GOT3 (cell line): ENCODE data around the gene NOL4L.
"Not testable (repeated sequence)": the region's sequence is repeated elsewhere in the genome, so short reads cannot be mapped to it uniquely, and the experiment has no call there.

Experiments
- DNase-seq: peaks from one replicate; lab custom pipeline; 2025; ENCODE audit warnings: mixed read lengths; lab: John Stamatoyannopoulos, UW

The NOL4L gene

GRCh38 chr20:32596681-32597252 is 11.6 kb upstream of the NOL4L start:
- DNase-seq = no peak

GRCh38 chr20:32595143-32595542 is 10.0 kb upstream of the NOL4L start:
- DNase-seq = no peak

DNA sequence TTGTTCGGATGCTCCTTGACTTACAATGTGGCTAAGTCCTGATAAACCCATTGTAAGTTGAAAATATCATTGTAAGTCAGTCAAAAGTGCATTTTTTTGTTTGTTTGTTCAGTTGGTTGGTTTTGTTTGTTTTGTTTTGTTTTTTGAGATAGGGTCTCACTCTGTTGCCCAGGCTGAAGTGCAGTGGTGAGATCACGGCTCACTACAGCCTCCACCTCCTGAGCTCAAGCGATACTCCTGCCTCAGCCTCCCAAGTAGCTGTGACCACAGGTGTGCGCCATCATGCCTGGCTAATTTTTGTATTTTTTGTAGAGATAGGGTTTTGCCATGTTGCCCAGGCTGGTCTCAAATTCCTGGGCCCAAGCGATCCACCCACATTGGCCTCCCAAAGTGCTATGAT is 9.5 kb upstream of the NOL4L start:
- not testable (repeated sequence) for DNase-seq

DNA sequence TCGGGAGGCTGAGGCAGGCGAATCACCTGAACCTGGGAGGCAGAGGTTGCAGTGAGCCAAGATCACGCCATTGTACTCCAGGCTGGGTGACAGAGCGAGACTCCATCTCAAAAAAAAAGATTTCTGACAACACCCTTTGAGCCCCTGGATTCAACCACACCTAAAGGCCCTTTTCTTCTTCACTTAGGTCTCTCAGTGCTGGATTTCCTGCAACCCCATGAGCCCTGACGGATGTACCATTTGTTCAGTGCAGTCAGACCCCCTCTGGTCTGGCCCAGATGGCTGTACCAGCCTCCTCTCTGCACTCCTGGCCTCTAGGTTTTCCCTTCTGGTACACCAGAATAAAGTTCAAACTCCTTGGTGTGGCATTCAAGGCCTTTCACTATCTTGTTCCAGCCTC is 9.1 kb upstream of the NOL4L start:
- DNase-seq = no peak

- DNase-seq = not testable (repeated sequence)
Observed at GRCh38 chr20:32592616-32593015, 7.5 kb upstream of the NOL4L start.

- no peak for DNase-seq
Observed at GRCh38 chr20:32592022-32592421, 6.9 kb upstream of the NOL4L start.

DNA sequence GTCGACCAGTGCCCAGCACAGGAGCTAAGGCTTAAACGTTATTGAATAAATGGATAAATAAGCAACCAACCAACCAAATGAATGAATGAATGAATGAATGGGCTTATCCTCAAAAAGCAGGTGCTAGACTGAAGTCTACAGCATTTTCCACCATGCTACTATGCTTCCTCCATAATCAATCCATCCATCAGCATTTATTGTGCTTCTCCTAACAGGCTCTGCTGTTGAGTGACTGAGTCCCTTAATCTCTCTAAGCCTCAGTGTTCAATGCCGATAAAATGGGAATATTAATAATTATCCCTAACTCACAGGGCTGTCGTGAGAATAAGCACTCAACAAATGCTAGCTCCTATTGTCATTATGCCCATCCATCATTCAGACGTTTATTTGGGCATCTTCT is 4.6 kb upstream of the NOL4L start:
- no peak for DNase-seq

DNA sequence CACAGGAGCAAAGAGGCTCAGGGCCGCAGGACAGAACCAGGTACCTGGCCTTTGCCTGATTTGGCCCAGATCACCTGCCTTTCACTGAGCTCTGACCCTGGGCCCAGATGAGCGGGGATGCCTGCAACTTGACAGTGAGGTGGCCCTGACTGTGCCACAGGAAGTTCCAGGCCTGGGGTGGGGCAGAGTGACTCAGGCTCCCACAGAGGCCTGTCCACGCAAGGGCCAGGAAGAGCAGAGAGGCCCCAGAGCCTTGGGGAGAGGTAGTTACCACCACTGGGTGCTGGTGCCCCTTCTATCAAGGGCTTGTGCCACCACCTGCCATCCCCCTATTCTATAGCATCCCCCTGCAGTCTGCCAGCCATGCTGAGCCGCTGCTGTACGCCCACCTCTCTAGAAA is 4.1 kb upstream of the NOL4L start:
- DNase-seq = no peak

DNA sequence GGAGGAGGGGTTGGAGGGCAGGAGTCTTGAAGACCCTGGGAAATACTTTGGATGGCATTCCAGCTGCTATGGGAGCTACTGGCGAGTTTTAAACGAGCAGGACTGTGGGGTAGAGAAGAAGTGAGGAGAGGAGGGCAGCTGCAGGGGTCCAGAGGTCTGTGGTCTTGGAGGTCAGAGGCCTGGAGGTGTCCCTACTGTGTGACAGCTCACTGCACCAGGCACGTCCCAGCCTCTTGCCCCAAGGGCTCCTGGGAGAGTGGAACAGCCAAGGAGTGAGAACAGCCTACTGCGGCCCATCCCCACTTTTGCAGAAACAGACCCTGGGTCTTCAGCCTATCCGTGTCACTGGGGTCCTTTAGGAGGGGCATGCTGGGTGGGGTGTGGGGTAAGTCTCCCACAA is 2.9 kb upstream of the NOL4L start:
- no peak for DNase-seq

- DNase-seq = no peak
Observed at GRCh38 chr20:32586291-32586690, 1.2 kb upstream of the NOL4L start.

DNA sequence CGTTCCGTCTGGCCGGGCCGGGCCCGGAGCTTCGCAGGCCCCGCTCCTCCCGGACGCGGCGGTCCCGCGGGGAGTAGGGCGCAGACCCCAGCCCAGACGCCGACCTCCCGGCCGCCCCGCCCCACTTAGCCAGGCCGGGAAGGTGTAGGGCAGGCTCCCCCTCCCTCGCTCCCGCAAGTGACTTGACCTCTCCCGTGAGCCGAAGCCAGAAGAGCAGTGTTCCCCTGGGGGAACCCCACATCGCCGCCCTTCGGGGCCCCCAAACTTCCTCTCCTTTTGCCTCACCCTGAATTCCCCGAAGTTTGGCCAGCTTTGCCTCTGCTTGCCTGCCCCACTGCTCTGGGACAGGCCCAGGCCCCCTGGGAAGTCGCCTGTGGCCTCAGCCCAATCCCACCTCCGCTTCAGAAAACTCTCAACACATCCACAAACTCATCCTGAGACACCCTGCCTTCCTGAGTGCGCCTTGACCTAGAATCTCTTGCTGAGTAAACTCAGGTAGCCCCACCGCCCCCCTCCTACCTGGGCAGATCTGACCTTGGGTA is 524 bp upstream of the NOL4L start:
- no peak for DNase-seq

DNA sequence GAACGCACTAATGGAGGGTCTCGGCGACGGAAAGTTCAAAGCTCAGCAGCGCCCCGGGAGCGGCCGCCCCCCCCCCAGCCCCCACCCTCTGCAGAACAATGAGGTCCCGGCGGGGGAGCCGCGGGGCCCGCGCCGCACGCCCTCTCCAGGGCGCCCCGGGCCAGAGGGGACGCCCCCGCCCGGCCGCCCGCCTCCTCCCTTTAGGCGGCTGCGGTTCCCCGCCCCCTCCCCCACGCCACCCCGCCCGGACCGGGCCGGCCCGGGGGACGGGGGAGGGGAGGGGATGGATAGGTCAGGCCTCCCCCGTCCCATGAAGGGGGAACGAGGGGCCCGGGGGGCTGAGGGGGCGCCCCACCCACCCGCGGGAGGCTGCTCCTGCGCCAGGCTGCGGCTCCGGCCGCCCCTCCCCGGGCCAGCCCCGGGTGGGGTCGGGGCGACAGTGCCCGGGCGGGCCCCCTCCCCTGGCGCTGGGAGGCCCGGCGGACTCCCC is 1.5 kb downstream of the NOL4L start:
- DNase-seq = no peak

- DNase-seq = no peak
Observed at GRCh38 chr20:32582659-32583580, 2.2 kb downstream of the NOL4L start.

DNA sequence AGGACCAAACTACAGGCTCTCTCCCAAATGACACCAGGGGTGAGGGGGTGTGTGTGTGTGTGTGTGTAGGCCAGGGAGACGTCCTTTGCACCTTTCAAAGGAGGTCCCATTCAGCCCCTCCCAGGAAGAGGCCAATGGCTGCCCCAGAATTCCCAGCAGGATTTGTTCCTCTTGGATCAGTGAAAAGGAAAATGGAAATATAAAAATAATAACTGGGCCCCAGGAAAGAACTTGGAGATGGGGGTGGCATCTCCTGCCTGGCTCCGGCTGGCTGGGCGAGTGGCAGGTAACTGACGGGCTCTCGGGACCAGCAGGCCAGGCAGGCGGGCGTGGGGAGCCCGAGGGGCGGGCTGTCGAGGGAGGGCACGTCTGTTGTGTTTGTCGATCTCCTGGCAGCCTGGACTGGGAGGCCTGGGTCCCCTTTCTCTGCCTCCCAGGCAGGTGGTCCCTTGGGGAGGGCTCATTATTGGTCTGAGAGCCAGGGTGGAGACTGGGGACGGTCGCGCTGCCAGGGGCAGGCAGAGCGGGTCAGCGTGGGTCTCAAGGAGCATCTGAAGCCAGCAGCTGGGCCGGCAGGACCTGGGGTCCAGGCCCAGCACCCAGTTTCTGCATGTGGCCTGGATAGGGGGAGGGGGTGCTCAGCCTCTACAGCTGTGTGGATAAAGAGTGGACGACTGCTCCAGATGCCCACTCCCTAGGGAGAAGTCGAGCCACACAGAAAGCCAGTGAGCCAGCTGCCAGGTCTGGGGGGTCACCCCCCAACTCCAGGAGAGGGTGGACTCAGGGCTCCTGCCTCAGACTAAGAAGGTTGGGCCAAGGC is 3.1 kb downstream of the NOL4L start:
- no peak for DNase-seq

- no peak for DNase-seq
Observed at GRCh38 chr20:32580970-32581838, 3.9 kb downstream of the NOL4L start.

GRCh38 chr20:32580219-32580969 is 4.7 kb downstream of the NOL4L start:
- no peak for DNase-seq

DNA sequence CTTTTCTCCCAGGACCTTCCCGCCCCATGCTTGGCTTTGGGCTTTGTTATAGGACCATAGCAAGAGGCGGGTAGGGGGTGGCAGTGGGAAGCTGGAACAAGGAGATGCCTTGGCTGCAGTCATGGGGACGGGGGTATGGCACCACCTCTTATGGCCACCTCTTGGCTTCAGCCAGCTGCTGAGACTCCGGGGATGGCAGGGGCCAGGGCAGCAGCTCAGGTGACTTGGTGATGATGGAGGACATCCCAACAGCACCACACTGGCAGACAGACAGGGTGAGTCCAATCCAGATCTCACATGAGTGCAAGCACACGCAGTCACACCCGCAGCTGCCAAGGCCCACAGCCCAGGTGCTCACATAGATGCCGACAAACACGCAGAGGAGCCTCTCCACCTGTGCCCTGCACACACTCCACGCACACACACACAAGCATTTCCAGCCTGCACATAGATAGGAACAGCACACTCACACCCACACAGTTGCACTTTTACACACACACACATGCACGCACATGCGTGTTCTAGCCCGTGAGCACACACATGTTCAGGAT is 6.2 kb downstream of the NOL4L start:
- DNase-seq = no peak

GRCh38 chr20:32578062-32578461 is 7.1 kb downstream of the NOL4L start:
- DNase-seq = not testable (repeated sequence)

DNA sequence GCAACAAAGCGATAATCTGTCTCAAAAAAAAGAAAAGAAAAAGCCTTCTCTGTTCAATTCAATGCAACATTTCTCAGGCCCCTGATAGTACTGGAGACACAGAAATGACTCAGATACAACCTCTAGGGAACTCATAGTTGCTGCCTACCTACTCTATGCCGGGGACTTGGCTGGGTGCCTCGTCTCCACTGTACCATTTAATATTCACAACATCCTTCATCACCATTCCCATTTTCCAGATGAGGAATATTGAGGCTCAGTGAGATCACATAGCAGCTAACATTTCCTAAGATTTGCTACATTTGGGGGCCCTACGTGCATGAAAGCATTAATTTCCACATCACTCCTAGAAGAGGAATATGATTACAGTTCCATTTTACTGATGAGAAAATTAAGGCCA is 7.5 kb downstream of the NOL4L start:
- DNase-seq = no peak

- no peak for DNase-seq
Observed at GRCh38 chr20:32577023-32577422, 8.1 kb downstream of the NOL4L start.
